Ovary (tissue), 3 donors: ENCODE data around the gene CRIM1.

Source experiments
- CTCF ChIP-seq, 3 donors: fragments of 450-650 bp in 2 of 3; fragments of 200-600 bp in 1 of 3; IDR thresholded peaks; one replicate each; pipeline versions ENCODE4 v1.5.1 to v1.8.0; 2016 to 2022; ENCODE audit warnings: antibody characterized with exemption in 3 of 3, mild to moderate bottlenecking in 1 of 3
- POLR2A ChIP-seq: fragments of 450-650 bp; IDR thresholded peaks from one replicate; pipeline ENCODE4 v1.6.1; 2017; ENCODE audit warnings: antibody characterized with exemption, mild to moderate bottlenecking, moderate library complexity
- donor health status: DM: no; HTN: no; CAD: no.

DNA sequence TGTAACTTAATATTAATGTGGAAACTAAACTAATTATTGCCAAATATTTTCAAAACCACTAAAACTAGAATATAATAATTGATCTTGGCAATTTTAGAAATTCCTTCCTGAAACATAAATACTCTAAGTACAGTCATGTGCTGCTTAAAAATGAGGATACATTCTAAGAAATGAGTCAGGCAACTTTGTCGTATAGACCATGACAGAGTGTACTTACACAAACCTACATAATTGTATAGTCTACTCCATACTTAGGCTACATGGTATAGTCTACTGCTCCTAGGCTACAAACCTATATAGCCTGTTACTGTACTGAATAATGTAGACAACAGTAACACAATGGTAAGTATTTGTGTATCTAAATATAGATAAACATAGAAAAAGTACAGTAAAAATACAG, 214.8 kb downstream of the CRIM1 start:
- no peak for TF ChIP-seq CTCF (IDR thresholded peaks at IDR 0.05)
- TF ChIP-seq POLR2A = no peak
